HEK293T (cell line): Measurements from ENCODE around the gene PSMG2.

Experiments
- CTBP1 ChIP-seq: fragments of 450-650 bp; IDR thresholded peaks from 2 replicates; pipeline ENCODE4 v1.6.1; 2016; ENCODE audit warnings: borderline replicate concordance
- FOXK2 ChIP-seq: fragments of 450-650 bp; IDR thresholded peaks from 2 replicates; pipeline ENCODE4 v1.6.1; 2016; ENCODE audit warnings: mild to moderate bottlenecking
- FOXM1 ChIP-seq: fragments of 450-650 bp; IDR thresholded peaks from 2 replicates; pipeline ENCODE4 v1.6.1; 2017; ENCODE audit warnings: mild to moderate bottlenecking, borderline replicate concordance
- HDGF ChIP-seq: fragments of 450-650 bp; IDR thresholded peaks from 2 replicates; pipeline ENCODE4 v1.6.1; 2017; ENCODE audit warnings: antibody characterized with exemption, borderline replicate concordance
- LEF1 ChIP-seq: fragments of 450-650 bp; IDR thresholded peaks from 2 replicates; pipeline ENCODE4 v1.6.1; 2017; ENCODE audit warnings: mild to moderate bottlenecking, borderline replicate concordance
- NFRKB ChIP-seq: fragments of 450-650 bp; IDR thresholded peaks from 2 replicates; pipeline ENCODE4 v1.6.1; 2016; ENCODE audit warnings: mild to moderate bottlenecking, moderate library complexity
- SP1 ChIP-seq: fragments of 450-650 bp; IDR thresholded peaks from 2 replicates; pipeline ENCODE4 v1.6.1; 2017
- ZNF384 ChIP-seq: fragments of 450-650 bp; IDR thresholded peaks from 2 replicates; pipeline ENCODE4 v1.6.1; 2016

DNA sequence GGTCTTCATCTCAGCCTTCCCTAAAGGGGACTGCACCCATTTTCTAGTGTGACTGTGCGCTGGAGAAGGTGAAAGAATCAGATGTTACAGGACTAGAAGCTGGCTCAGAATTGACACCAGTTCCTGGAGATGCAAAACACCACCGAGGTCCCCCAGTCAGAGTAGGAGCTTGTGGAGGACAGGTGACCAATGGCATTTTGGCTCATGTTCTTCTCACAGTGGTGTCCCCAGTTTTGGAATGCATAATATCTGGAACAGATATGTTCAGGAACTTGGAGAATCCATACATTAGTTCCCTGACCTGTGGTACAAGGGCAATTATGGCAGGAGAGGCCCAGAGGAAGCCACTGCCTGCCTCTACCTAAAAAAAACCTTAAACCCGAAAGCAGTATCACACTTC is 66.3 kb downstream of the PSMG2 start:
- TF ChIP-seq FOXK2 (no peak), ZNF384 (no peak), FOXM1 (no peak), CTBP1 (no peak), HDGF (no peak), LEF1 (no peak), SP1 (no peak), NFRKB (no peak)
